HEK293 (cell line): Measurements from ENCODE around the gene SYNGR4.
A peak's percentile ranks its signal among the peaks of the same experiment; 100 is the strongest.

Experiments
- EGR2 ChIP-seq: fragments of 450-650 bp; formaldehyde crosslinking; IDR thresholded peaks from 2 replicates; pipeline ENCODE4 v1.5.1; 2016; ENCODE audit warnings: low read depth, missing biosample characterization, missing genetic modification characterization
- GFI1B ChIP-seq: fragments of 450-650 bp; formaldehyde crosslinking; IDR thresholded peaks from 2 replicates; pipeline ENCODE4 v1.5.1; 2016; ENCODE audit warnings: missing biosample characterization, missing genetic modification characterization
- IKZF3 ChIP-seq: fragments of 450-650 bp; IDR thresholded peaks from 2 replicates; pipeline ENCODE4 v1.5.0; 2018; ENCODE audit warnings: missing biosample characterization, mild to moderate bottlenecking, missing genetic modification characterization, moderate library complexity
- KLF7 ChIP-seq: fragments of 450-650 bp; formaldehyde crosslinking; IDR thresholded peaks from 2 replicates; pipeline ENCODE4 v1.5.1; 2016; ENCODE audit warnings: missing biosample characterization, missing genetic modification characterization, borderline replicate concordance
- KLF9 ChIP-seq: fragments of 450-650 bp; formaldehyde crosslinking; IDR thresholded peaks from 2 replicates; pipeline ENCODE4 v1.5.1; 2016; ENCODE audit warnings: missing biosample characterization, missing genetic modification characterization, low read depth
- RBAK ChIP-seq: fragments of 450-650 bp; formaldehyde crosslinking; IDR thresholded peaks from 2 replicates; pipeline ENCODE4 v1.5.1; 2016; ENCODE audit warnings: missing biosample characterization, missing genetic modification characterization
- WT1 ChIP-seq: fragments of 450-650 bp; formaldehyde crosslinking; IDR thresholded peaks from 2 replicates; pipeline ENCODE4 v1.5.1; 2016; ENCODE audit warnings: missing biosample characterization, missing genetic modification characterization
- ZEB2 ChIP-seq: fragments of 450-650 bp; formaldehyde crosslinking; IDR thresholded peaks from 2 replicates; pipeline ENCODE4 v1.5.1; 2016; ENCODE audit warnings: missing biosample characterization, missing genetic modification characterization
- ZFP69B ChIP-seq: fragments of 450-650 bp; formaldehyde crosslinking; IDR thresholded peaks from 2 replicates; pipeline ENCODE4 v1.5.1; 2016; ENCODE audit warnings: missing biosample characterization, missing genetic modification characterization
- ZNF155 ChIP-seq: fragments of 450-650 bp; formaldehyde crosslinking; IDR thresholded peaks from 2 replicates; pipeline ENCODE4 v1.5.1; 2016; ENCODE audit warnings: missing biosample characterization, missing genetic modification characterization
- ZNF157 ChIP-seq: fragments of 450-650 bp; formaldehyde crosslinking; IDR thresholded peaks from 2 replicates; pipeline ENCODE4 v1.5.1; 2016; ENCODE audit warnings: missing biosample characterization, missing genetic modification characterization
- ZNF16 ChIP-seq: fragments of 450-650 bp; formaldehyde crosslinking; IDR thresholded peaks from 2 replicates; pipeline ENCODE4 v1.5.1; 2016; ENCODE audit warnings: low read depth, missing biosample characterization, missing genetic modification characterization
- ZNF169 ChIP-seq: fragments of 450-650 bp; formaldehyde crosslinking; IDR thresholded peaks from 2 replicates; pipeline ENCODE4 v1.5.1; 2016; ENCODE audit warnings: missing biosample characterization, missing genetic modification characterization
- ZNF23 ChIP-seq: fragments of 450-650 bp; formaldehyde crosslinking; IDR thresholded peaks from 2 replicates; pipeline ENCODE4 v1.5.1; 2016; ENCODE audit warnings: missing biosample characterization, missing genetic modification characterization, borderline replicate concordance
- ZNF239 ChIP-seq: fragments of 450-650 bp; formaldehyde crosslinking; IDR thresholded peaks from 2 replicates; pipeline ENCODE4 v1.5.1; 2016; ENCODE audit warnings: missing biosample characterization, missing genetic modification characterization
- ZNF311 ChIP-seq: fragments of 450-650 bp; formaldehyde crosslinking; IDR thresholded peaks from 2 replicates; pipeline ENCODE4 v1.5.1; 2017; ENCODE audit warnings: missing biosample characterization, missing genetic modification characterization, borderline replicate concordance
- ZNF324 ChIP-seq: fragments of 450-650 bp; formaldehyde crosslinking; IDR thresholded peaks from 2 replicates; pipeline ENCODE4 v1.5.1; 2016; ENCODE audit warnings: missing biosample characterization, missing genetic modification characterization
- ZNF341 ChIP-seq: fragments of 450-650 bp; formaldehyde crosslinking; IDR thresholded peaks from 2 replicates; pipeline ENCODE4; 2016; ENCODE audit warnings: low read depth, missing biosample characterization, missing genetic modification characterization
- ZNF366 ChIP-seq: fragments of 450-650 bp; formaldehyde crosslinking; conservative IDR thresholded peaks from 2 replicates; pipeline ENCODE4 v1.5.1; 2016; ENCODE audit warnings: missing biosample characterization, missing genetic modification characterization
- ZNF544 ChIP-seq: fragments of 450-650 bp; formaldehyde crosslinking; IDR thresholded peaks from 2 replicates; pipeline ENCODE4 v1.5.0; 2017; ENCODE audit warnings: missing biosample characterization, missing genetic modification characterization
- ZNF549 ChIP-seq: fragments of 450-650 bp; IDR thresholded peaks from 2 replicates; pipeline ENCODE4 v1.5.1; 2018; ENCODE audit warnings: missing biosample characterization, missing genetic modification characterization, mild to moderate bottlenecking, inconsistent platforms, moderate library complexity
- ZNF558 ChIP-seq: fragments of 450-650 bp; formaldehyde crosslinking; IDR thresholded peaks from 2 replicates; pipeline ENCODE4 v1.5.1; 2016; ENCODE audit warnings: missing biosample characterization, missing genetic modification characterization
- ZNF600 ChIP-seq: fragments of 450-650 bp; formaldehyde crosslinking; IDR thresholded peaks from 2 replicates; pipeline ENCODE4 v1.5.1; 2016; ENCODE audit warnings: missing biosample characterization, missing genetic modification characterization
- ZNF610 ChIP-seq: fragments of 450-650 bp; formaldehyde crosslinking; IDR thresholded peaks from 2 replicates; pipeline ENCODE4 v1.5.1; 2016; ENCODE audit warnings: missing biosample characterization, missing genetic modification characterization, borderline replicate concordance
- ZNF677 ChIP-seq: fragments of 450-650 bp; IDR thresholded peaks from 2 replicates; pipeline ENCODE4 v1.5.0; 2018; ENCODE audit warnings: missing biosample characterization, mild to moderate bottlenecking, missing genetic modification characterization, moderate library complexity
- ZNF707 ChIP-seq: fragments of 450-650 bp; formaldehyde crosslinking; IDR thresholded peaks from 2 replicates; pipeline ENCODE4 v1.5.1; 2016; ENCODE audit warnings: missing biosample characterization, missing genetic modification characterization
- ZNF747 ChIP-seq: fragments of 450-650 bp; formaldehyde crosslinking; IDR thresholded peaks from 2 replicates; pipeline ENCODE4 v1.5.1; 2016; ENCODE audit warnings: missing biosample characterization, missing genetic modification characterization
- ZNF768 ChIP-seq: fragments of 450-650 bp; formaldehyde crosslinking; IDR thresholded peaks from 2 replicates; pipeline ENCODE4 v1.5.1; 2018; ENCODE audit warnings: missing biosample characterization, mild to moderate bottlenecking, missing genetic modification characterization
- ZNF792 ChIP-seq: fragments of 450-650 bp; formaldehyde crosslinking; IDR thresholded peaks from 2 replicates; pipeline ENCODE4 v1.5.1; 2016; ENCODE audit warnings: missing biosample characterization, missing genetic modification characterization
- ZSCAN16 ChIP-seq: fragments of 450-650 bp; formaldehyde crosslinking; IDR thresholded peaks from 2 replicates; pipeline ENCODE4 v1.5.1; 2016; ENCODE audit warnings: missing biosample characterization, missing genetic modification characterization
- ZSCAN30 ChIP-seq: fragments of 450-650 bp; IDR thresholded peaks from 2 replicates; pipeline ENCODE4 v1.5.1; 2018; ENCODE audit warnings: missing biosample characterization, mild to moderate bottlenecking, missing genetic modification characterization, moderate library complexity
- ZXDB ChIP-seq: fragments of 450-650 bp; formaldehyde crosslinking; IDR thresholded peaks from 2 replicates; pipeline ENCODE4 v1.5.1; 2016; ENCODE audit warnings: missing biosample characterization, missing genetic modification characterization
- TF ChIP-seq, protein P1 (sequence below): fragments of 450-650 bp; formaldehyde crosslinking; IDR thresholded peaks from 2 replicates; pipeline ENCODE4 v1.5.1; 2016; ENCODE audit warnings: missing biosample characterization, missing genetic modification characterization
- TF ChIP-seq, protein P2 (sequence below): fragments of 450-650 bp; formaldehyde crosslinking; optimal IDR thresholded peaks from 2 replicates; pipeline ENCODE3; 2016; ENCODE audit warnings: missing biosample characterization, mild to moderate bottlenecking, missing genetic modification characterization
- TF ChIP-seq, protein P3 (sequence below): fragments of 450-650 bp; formaldehyde crosslinking; IDR thresholded peaks from 2 replicates; pipeline ENCODE4 v1.5.1; 2017; ENCODE audit warnings: missing biosample characterization, mild to moderate bottlenecking, missing genetic modification characterization, moderate library complexity
- TF ChIP-seq, protein P4 (sequence below): fragments of 450-650 bp; formaldehyde crosslinking; IDR thresholded peaks from 2 replicates; pipeline ENCODE4 v1.5.1; 2016; ENCODE audit warnings: missing biosample characterization, missing genetic modification characterization

The SYNGR4 gene

DNA sequence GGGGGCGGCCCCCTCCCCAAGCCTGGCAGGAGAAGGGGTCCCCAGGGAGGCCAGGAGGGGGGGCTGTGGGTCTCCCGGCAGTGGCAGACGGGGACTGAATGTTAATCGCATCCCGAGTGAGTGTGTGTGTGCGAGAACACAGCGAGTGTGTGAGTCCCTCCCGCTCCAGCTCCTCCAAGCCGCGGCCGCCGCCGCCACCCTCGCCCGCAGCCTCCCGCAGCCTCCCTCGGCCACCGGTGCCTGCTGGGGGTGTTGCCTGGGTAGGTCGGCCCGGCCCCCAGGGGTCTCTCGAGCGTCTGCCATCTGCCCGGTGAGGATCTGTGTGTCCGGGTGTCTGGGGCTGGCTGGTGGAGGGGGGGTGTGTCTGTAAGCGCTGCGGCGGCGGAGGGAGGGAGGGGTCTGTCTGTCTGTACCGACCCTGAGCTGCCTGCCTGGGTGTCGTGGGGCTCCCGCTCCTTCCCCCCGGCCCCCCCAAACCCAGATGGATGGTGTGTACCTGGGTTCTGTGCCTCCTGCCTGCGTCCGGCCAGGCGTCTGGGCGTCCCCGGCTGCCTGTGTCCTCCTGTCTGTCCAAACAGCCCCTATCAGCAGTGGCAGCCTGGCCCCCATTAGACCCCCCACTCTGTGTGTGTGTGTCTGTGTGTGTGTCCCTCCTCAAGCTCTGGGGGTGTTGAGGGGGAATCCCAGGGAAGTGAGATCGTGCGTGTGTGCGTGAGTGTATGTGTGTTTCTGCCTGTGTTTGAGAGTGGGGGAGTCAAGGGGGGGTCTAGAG, 29.6 kb downstream of the SYNGR4 start, which contains the start of gene GRIN2D (continued):
- no peak for TF ChIP-seq RBAK
- no peak for TF ChIP-seq ZNF16 (tag by site-specific recombination)
- TF ChIP-seq ZNF155 (tag by site-specific recombination), result no peak
- no peak for TF ChIP-seq ZEB2 (tag by site-specific recombination)
- no peak for TF ChIP-seq ZNF610 (tag by site-specific recombination)
- no peak for TF ChIP-seq IKZF3 (tag by site-specific recombination)
- TF ChIP-seq ZNF558 (tag by site-specific recombination), result no peak
- no peak for TF ChIP-seq ZNF169 (tag by site-specific recombination)
- no peak for TF ChIP-seq ZNF768
- no peak for TF ChIP-seq WT1
- no peak for TF ChIP-seq ZXDB (tag by site-specific recombination)
- no peak for TF ChIP-seq ZNF677
- no peak for TF ChIP-seq KLF7 (tag by site-specific recombination)
- no peak for TF ChIP-seq ZNF792 (tag by site-specific recombination)
- TF ChIP-seq, protein P1, sequence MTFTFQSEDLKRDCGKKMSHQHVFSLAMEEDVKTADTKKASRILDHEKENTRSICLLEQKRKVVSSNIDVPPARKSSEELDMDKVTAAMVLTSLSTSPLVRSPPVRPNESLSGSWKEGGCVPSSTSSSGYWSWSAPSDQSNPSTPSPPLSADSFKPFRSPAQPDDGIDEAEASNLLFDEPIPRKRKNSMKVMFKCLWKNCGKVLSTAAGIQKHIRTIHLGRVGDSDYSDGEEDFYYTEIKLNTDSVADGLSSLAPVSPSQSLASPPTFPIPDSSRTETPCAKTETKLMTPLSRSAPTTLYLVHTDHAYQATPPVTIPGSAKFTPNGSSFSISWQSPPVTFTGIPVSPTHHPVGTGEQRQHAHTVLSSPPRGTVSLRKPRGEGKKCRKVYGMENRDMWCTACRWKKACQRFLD (tag by site-specific recombination), result no peak
- peak; percentile 78 for TF ChIP-seq ZNF341
- no peak for TF ChIP-seq ZNF549
- TF ChIP-seq ZNF239, result no peak
- TF ChIP-seq ZNF366 (tag by site-specific recombination), result no peak
- TF ChIP-seq ZNF324 (tag by site-specific recombination), result no peak
- TF ChIP-seq, protein P2, sequence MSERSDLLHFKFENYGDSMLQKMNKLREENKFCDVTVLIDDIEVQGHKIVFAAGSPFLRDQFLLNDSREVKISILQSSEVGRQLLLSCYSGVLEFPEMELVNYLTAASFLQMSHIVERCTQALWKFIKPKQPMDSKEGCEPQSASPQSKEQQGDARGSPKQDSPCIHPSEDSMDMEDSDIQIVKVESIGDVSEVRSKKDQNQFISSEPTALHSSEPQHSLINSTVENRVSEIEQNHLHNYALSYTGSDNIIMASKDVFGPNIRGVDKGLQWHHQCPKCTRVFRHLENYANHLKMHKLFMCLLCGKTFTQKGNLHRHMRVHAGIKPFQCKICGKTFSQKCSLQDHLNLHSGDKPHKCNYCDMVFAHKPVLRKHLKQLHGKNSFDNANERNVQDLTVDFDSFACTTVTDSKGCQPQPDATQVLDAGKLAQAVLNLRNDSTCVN (tag by site-specific recombination), result peak; percentile 17
- TF ChIP-seq ZFP69B (tag by site-specific recombination), result no peak
- TF ChIP-seq ZNF23 (tag by site-specific recombination), result no peak
- no peak for TF ChIP-seq ZSCAN30 (tag by site-specific recombination)
- no peak for TF ChIP-seq ZNF707 (tag by site-specific recombination)
- TF ChIP-seq KLF9 (tag by site-specific recombination), result peak; percentile 76; the same call in 1 of the 2 replicates
- TF ChIP-seq, protein P3, sequence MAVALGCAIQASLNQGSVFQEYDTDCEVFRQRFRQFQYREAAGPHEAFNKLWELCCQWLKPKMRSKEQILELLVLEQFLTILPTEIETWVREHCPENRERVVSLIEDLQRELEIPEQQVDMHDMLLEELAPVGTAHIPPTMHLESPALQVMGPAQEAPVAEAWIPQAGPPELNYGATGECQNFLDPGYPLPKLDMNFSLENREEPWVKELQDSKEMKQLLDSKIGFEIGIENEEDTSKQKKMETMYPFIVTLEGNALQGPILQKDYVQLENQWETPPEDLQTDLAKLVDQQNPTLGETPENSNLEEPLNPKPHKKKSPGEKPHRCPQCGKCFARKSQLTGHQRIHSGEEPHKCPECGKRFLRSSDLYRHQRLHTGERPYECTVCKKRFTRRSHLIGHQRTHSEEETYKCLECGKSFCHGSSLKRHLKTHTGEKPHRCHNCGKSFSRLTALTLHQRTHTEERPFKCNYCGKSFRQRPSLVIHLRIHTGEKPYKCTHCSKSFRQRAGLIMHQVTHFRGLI (tag by site-specific recombination), result no peak
- no peak for TF ChIP-seq ZNF544 (tag by site-specific recombination)
- peak; percentile 77 for TF ChIP-seq ZNF600 (tag by site-specific recombination)
- TF ChIP-seq ZSCAN16 (tag by site-specific recombination), result no peak
- TF ChIP-seq ZNF747 (tag by site-specific recombination), result no peak
- TF ChIP-seq GFI1B (tag by site-specific recombination), result no peak
- TF ChIP-seq, protein P4, sequence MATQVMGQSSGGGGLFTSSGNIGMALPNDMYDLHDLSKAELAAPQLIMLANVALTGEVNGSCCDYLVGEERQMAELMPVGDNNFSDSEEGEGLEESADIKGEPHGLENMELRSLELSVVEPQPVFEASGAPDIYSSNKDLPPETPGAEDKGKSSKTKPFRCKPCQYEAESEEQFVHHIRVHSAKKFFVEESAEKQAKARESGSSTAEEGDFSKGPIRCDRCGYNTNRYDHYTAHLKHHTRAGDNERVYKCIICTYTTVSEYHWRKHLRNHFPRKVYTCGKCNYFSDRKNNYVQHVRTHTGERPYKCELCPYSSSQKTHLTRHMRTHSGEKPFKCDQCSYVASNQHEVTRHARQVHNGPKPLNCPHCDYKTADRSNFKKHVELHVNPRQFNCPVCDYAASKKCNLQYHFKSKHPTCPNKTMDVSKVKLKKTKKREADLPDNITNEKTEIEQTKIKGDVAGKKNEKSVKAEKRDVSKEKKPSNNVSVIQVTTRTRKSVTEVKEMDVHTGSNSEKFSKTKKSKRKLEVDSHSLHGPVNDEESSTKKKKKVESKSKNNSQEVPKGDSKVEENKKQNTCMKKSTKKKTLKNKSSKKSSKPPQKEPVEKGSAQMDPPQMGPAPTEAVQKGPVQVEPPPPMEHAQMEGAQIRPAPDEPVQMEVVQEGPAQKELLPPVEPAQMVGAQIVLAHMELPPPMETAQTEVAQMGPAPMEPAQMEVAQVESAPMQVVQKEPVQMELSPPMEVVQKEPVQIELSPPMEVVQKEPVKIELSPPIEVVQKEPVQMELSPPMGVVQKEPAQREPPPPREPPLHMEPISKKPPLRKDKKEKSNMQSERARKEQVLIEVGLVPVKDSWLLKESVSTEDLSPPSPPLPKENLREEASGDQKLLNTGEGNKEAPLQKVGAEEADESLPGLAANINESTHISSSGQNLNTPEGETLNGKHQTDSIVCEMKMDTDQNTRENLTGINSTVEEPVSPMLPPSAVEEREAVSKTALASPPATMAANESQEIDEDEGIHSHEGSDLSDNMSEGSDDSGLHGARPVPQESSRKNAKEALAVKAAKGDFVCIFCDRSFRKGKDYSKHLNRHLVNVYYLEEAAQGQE (tag by site-specific recombination), result no peak
- TF ChIP-seq ZNF311, result no peak
- TF ChIP-seq ZNF157 (tag by site-specific recombination), result no peak
- no peak for TF ChIP-seq EGR2 (tag by site-specific recombination)
